Spleen (tissue), 11 donors: ENCODE results near the gene TSFM. TPM values are rescaled to one million over a fixed set of nuclear protein-coding genes. Genes with fewer than 3 reads are reported as not detected.

ENCODE experiments used
- DNase-seq: peaks from one replicate; pipeline ENCODE4 v3.0.0-alpha.2; 2020
- H3K27ac ChIP-seq, 8 donors: fragments of 200-600 bp; sonication (generic) in 7 of 8; 1 replicate in 4 of 8; 2 replicates in 4 of 8; pipeline versions ENCODE4 v1.5.0 to v1.8.0; 2016 to 2021; ENCODE audit warnings: inconsistent platforms in 4 of 8, mild to moderate bottlenecking in 4 of 8, moderate library complexity in 1 of 8
- H3K27me3 ChIP-seq, 7 donors: fragments of 200-600 bp; sonication (generic) in 6 of 7; replicated peaks in 1 of 7; 1 replicate in 4 of 7; 2 replicates in 3 of 7; pipeline versions ENCODE4 v1.5.0 to v1.8.0; 2016 to 2021; ENCODE audit warnings: inconsistent platforms in 3 of 7, mild to moderate bottlenecking in 1 of 7
- H3K36me3 ChIP-seq, 6 donors: fragments of 200-600 bp; sonication (generic) in 5 of 6; 1 replicate in 4 of 6; 2 replicates in 2 of 6; pipeline versions ENCODE4 v1.5.0 to v1.8.0; 2016 to 2021; ENCODE audit warnings: inconsistent platforms in 2 of 6
- H3K4me1 ChIP-seq, 6 donors: fragments of 200-600 bp; sonication (generic) in 5 of 6; 1 replicate in 3 of 6; 2 replicates in 3 of 6; pipeline versions ENCODE4 v1.5.0 to v1.8.0; 2016 to 2021; ENCODE audit warnings: inconsistent platforms in 3 of 6
- H3K4me3 ChIP-seq, 8 donors: fragments of 200-600 bp; sonication (generic) in 7 of 8; 1 replicate in 4 of 8; 2 replicates in 4 of 8; pipeline versions ENCODE4 v1.5.0 to v1.8.0; 2016 to 2021; ENCODE audit warnings: inconsistent platforms in 4 of 8, mild to moderate bottlenecking in 4 of 8, moderate library complexity in 2 of 8
- H3K9me3 ChIP-seq, 8 donors: fragments of 200-600 bp; sonication (generic) in 7 of 8; 1 replicate in 4 of 8; 2 replicates in 4 of 8; pipeline versions ENCODE4 v1.5.0 to v1.8.0; 2016 to 2021; ENCODE audit warnings: inconsistent platforms in 4 of 8
- CTCF ChIP-seq, 11 experiments: fragments of 200-600 bp in 7 of 11; fragments of 450-650 bp in 4 of 11; sonication (generic) in 4 of 11; IDR thresholded peaks in 8 of 11; conservative IDR thresholded peaks in 3 of 11; 1 replicate in 7 of 11; 2 replicates in 4 of 11; pipeline versions ENCODE4 v1.4.0 to v1.8.0; 2016 to 2021; ENCODE audit warnings: antibody characterized with exemption in 11 of 11, inconsistent platforms in 4 of 11, mild to moderate bottlenecking in 1 of 11
- POLR2A ChIP-seq, 3 donors: fragments of 450-650 bp; IDR thresholded peaks; one replicate each; pipeline ENCODE4 v1.5.1; 2017; ENCODE audit warnings: antibody characterized with exemption in 3 of 3, mild to moderate bottlenecking in 1 of 3
- POLR2AphosphoS5 ChIP-seq, 3 donors: sonication (generic); formaldehyde crosslinking; IDR thresholded peaks; one replicate each; pipeline ENCODE4 v1.5.1; 2017; ENCODE audit warnings: antibody characterized with exemption in 3 of 3
- WGBS, 5 donors: extraction: QIAGEN DNeasy Blood & Tissue Kit in 3 of 5; methylation state at CpG; one replicate each; pipeline versions ENCODE4 v1.1.5 to v1.1.7; 2013 to 2018; 5-methylcytosine and 5-hydroxymethylcytosine counted together
- intact Hi-C: fragments of 100-400 bp; cut with DNase I; formaldehyde crosslinking; loops from one replicate; pipeline ENCODE4 v1.15.0; 2023; ENCODE audit warnings: low total_unique reads
- polyA plus RNA-seq, 3 donors: library from polyadenylated mRNA; stranded (reverse); fragments of 200-250 nt; gene quantifications; one replicate each; pipeline ENCODE4 v1.2.1, GENCODE V29; 2013
- total RNA-seq, 7 donors: library from RNA; depleted of rRNA in 3 of 7; stranded (reverse); fragments of >200 nt in 3 of 7; fragmentation: NEBNext Ultra II Directional in 4 of 7; extraction: Animal tissue kit (Norgen Biotek cat#: 25700) in 4 of 7; gene quantifications; one replicate each; pipeline versions ENCODE4 v1.1.0 to v1.2.1, GENCODE V29; 2016 to 2021
- donor health status: healthy with polysubstance abuse.
- donor health status: DM: no; HTN: no; CAD: no; lungs with moderate emphysema.
- donor health status: DM: no; HTN: no; CAD: no.
- donor health status: Bipolar disorder and iron deficiency.
- donor health status: healthy.
- donor health status: DM: no; HTN: no; CAD: no.
- donor health status: DM: yes; HTN: yes; CAD: no.

The TSFM gene
- total and polyA plus RNA-seq, 10 donors = 13.2 to 38.2 (median 18.1) TPM

GRCh38 chr12:57795354-57795753, 12.8 kb downstream of the TSFM start:
- Histone ChIP-seq H3K36me3 (peaks cover 0 to 100% (median 75%) of the 10 kb centered on the region in 6 donors), H3K27ac (no peak overlapping the region), H3K4me3 (no peak overlapping the region), H3K27me3 (no peaks in the 10 kb centered on the region), H3K9me3 (no peaks in the 10 kb centered on the region), H3K4me1 (peaks cover 0 to 10% (median 2%) of the 10 kb centered on the region in 6 donors)
- no peak for TF ChIP-seq CTCF (IDR thresholded peaks at IDR 0.05 in 8 of 11, conservative IDR thresholded peaks at IDR 0.05 in 3 of 11)
- TF ChIP-seq POLR2A (IDR thresholded peaks at IDR 0.05) = no peak
- no peak for TF ChIP-seq POLR2AphosphoS5 (IDR thresholded peaks at IDR 0.05)
- WGBS, 5 donors = 90 to 95% (median 94%) methylated on average over 6 of the region's 6 CpGs
- intact Hi-C loops = no loop called here
- DNase-seq = no peak

- Histone ChIP-seq H3K9me3 (no peaks in the 10 kb centered on the region), H3K36me3 (peaks cover 2 to 100% (median 82%) of the 10 kb centered on the region in 6 donors), H3K27ac (no peak overlapping the region), H3K4me3 (no peak overlapping the region), H3K4me1 (peaks cover 0 to 10% (median 2%) of the 10 kb centered on the region in 6 donors), H3K27me3 (no peaks in the 10 kb centered on the region)
- WGBS, 5 donors = 83 to 100% (median 97%) methylated on average over 1 of the region's 1 CpG
- TF ChIP-seq CTCF (IDR thresholded peaks at IDR 0.05 in 8 of 11, conservative IDR thresholded peaks at IDR 0.05 in 3 of 11) = no peak
- no peak for TF ChIP-seq POLR2AphosphoS5 (IDR thresholded peaks at IDR 0.05)
- no peak for DNase-seq
- intact Hi-C loops = no loop called here
Observed at GRCh38 chr12:57796996-57797395, 14.4 kb downstream of the TSFM start.

GRCh38 chr12:57797933-57798332, 15.3 kb downstream of the TSFM start:
- no peak overlapping the region for H3K27ac ChIP-seq

GRCh38 chr12:57800965-57801364, 18.4 kb downstream of the TSFM start:
- Histone ChIP-seq H3K27me3 (no peaks in the 10 kb centered on the region), H3K4me1 (peaks cover 0 to 7% (median 0%) of the 10 kb centered on the region in 6 donors), H3K4me3 (no peak overlapping the region), H3K36me3 (peaks cover 2 to 96% (median 52%) of the 10 kb centered on the region in 6 donors), H3K27ac (no peak overlapping the region), H3K9me3 (no peaks in the 10 kb centered on the region)
- DNase-seq = no peak
- 92 to 98% (median 96%) methylated on average over 3 of the region's 3 CpGs for WGBS, 5 donors
- TF ChIP-seq CTCF (IDR thresholded peaks at IDR 0.05 in 8 of 11, conservative IDR thresholded peaks at IDR 0.05 in 3 of 11) (no peak), POLR2AphosphoS5 (IDR thresholded peaks at IDR 0.05) (no peak), POLR2A (IDR thresholded peaks at IDR 0.05) (no peak)
- intact Hi-C loops = loop anchor here (10.0 kb wide), 1 partner anchor 104 kb away; no protein-coding TSS in a partner anchor

More at GRCh38 chr12:57797933-57798332, 15.3 kb downstream of the TSFM start:
- 92 to 100% (median 100%) methylated on average over 1 of the region's 1 CpG for WGBS, 5 donors
- intact Hi-C loops = no loop called here
- no peaks in the 10 kb centered on the region for H3K27me3 ChIP-seq
- no peak overlapping the region for H3K4me3 ChIP-seq
- DNase-seq = no peak
- H3K36me3 ChIP-seq = peaks cover 2 to 100% (median 78%) of the 10 kb centered on the region in 6 donors
- peaks cover 0 to 10% (median 2%) of the 10 kb centered on the region in 6 donors for H3K4me1 ChIP-seq
- H3K9me3 ChIP-seq = no peaks in the 10 kb centered on the region
- no peak for TF ChIP-seq POLR2AphosphoS5 (IDR thresholded peaks at IDR 0.05)
- TF ChIP-seq CTCF (IDR thresholded peaks at IDR 0.05 in 8 of 11, conservative IDR thresholded peaks at IDR 0.05 in 3 of 11) = no peak
- TF ChIP-seq POLR2A (IDR thresholded peaks at IDR 0.05) = no peak
